HUES6 (cell line): Measurements from ENCODE around the gene NIN.
"Not testable (repeated sequence)": the region's sequence is repeated elsewhere in the genome, so short reads cannot be mapped to it uniquely, and the experiment has no call there.

Experiments
- H3K27ac ChIP-seq: 2 replicates; pipeline ENCODE4 v1.7.0; 2013; ENCODE audit warnings: low read depth, mild to moderate bottlenecking, low read length, inconsistent platforms
- H3K27me3 ChIP-seq: 2 replicates; pipeline ENCODE4 v1.6.1; 2013; ENCODE audit warnings: low read length; ENCODE audit not compliant: control insufficient read depth, insufficient read depth
- H3K36me3 ChIP-seq: 2 replicates; pipeline ENCODE4 v1.6.1; 2013; ENCODE audit warnings: low read length; ENCODE audit not compliant: control insufficient read depth, insufficient read depth
- H3K4me1 ChIP-seq: 2 replicates; pipeline ENCODE4 v1.6.1; 2013; ENCODE audit warnings: low read length; ENCODE audit not compliant: control insufficient read depth, insufficient read depth
- H3K4me3 ChIP-seq: 2 replicates; pipeline ENCODE4 v1.5.1; 2013; ENCODE audit warnings: low read depth, low read length
- H3K9ac ChIP-seq: one replicate; pipeline ENCODE4 v1.6.1; 2013; ENCODE audit warnings: mild to moderate bottlenecking, low read length
- H3K9me3 ChIP-seq: 2 replicates; pipeline ENCODE4 v1.6.1; 2013; ENCODE audit warnings: low read depth, low read length; ENCODE audit not compliant: control insufficient read depth, insufficient read depth

NIN gene

GRCh38 chr14:50815058-50815457, 15.9 kb downstream of the NIN start:
- H3K4me3 ChIP-seq, H3K27ac ChIP-seq, H3K9me3 ChIP-seq, H3K36me3 ChIP-seq, H3K27me3 ChIP-seq, H3K9ac ChIP-seq: not testable (repeated sequence)
- H3K4me1 ChIP-seq = peaks cover 12% of the 10 kb centered on the region

GRCh38 chr14:50814161-50814560, 16.8 kb downstream of the NIN start:
- Histone ChIP-seq H3K4me1 (peaks cover 12% of the 10 kb centered on the region), H3K9me3 (0 out of 2 replicates have a peak, but pooled peaks cover 5% of the 10 kb centered on the region), H3K9ac (no peak overlapping the region), H3K27ac (no peak overlapping the region), H3K36me3 (no peaks in the 10 kb centered on the region; the same call in 1 of the 2 replicates), H3K27me3 (no peaks in the 10 kb centered on the region), H3K4me3 (no peak overlapping the region)

DNA sequence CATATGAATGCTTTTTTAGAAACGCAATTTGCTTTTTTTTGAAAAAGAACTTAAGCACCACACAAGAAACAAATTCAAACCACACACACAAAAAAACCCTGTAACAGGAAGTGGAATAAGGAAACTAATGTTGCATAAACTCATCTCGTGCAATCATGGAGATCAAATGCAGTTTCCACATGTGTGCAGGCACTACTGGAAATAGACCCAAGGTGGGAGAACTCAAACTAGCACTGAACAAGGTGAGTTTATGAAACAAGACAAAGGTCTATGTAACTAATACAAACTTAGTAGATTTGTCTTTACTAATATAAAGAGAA, 17.5 kb downstream of the NIN start:
- Histone ChIP-seq H3K9ac (no peak overlapping the region), H3K36me3 (no peaks in the 10 kb centered on the region; the same call in 1 of the 2 replicates), H3K27ac (no peak overlapping the region)

DNA sequence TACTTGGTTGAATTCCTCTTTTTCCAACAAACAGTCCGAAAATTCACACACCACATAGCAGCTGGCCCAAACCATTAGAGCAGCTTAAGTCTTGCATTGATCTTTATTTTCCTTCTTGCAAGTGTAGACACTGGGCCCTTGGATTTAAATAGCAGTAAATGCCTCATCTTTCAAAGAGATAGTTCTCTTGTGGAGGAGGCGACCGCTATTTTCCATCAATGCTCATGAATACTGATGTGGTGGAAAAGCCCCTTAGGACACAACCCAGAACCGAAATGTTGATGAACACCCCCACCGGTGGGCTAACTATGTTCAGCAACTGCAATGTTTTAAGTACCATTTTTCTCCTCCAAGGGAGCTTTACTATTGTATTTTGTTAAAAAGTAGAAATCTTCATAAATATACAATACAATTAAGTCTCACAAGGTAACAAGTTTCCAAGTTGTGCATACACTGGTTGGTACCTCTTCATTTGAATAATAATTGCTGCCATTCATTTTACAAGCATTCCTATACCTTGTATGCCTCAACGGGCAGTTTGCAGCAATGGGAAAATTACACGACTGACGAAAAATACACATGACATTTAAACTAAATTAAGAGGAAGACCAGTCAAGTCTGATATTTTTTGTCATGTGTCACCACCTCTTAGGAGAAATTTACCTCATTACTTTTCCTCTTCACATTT, 18.0 kb downstream of the NIN start:
- H3K4me3 ChIP-seq = no peak overlapping the region

More for the DNA sequence above, 17.5 kb downstream of the NIN start:
- Histone ChIP-seq H3K4me1 (peaks cover 13% of the 10 kb centered on the region), H3K27me3 (no peaks in the 10 kb centered on the region), H3K9me3 (0 out of 2 replicates have a peak, but pooled peaks cover 5% of the 10 kb centered on the region), H3K4me3 (no peak overlapping the region)

DNA sequence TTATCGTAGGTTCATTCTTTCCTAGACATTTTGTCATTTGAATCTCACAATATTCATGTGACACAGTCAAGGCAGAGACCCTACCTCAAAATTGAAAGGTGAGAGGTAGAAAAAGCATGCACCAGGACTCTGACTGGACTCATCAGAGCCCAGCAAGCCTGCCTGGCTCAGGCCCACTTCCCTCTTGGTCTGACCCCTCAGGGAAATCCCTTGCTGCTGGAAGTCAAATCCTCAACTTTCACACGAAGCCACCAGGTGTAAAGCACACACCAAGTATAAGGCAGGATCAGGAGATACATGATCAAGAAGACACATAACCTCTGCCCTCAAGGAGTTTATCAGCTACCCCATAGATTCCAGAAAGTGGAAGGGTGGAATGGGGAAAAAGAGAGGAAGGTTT, 18.8 kb downstream of the NIN start:
- Histone ChIP-seq H3K4me3 (no peak overlapping the region), H3K4me1 (peaks cover 20% of the 10 kb centered on the region), H3K9me3 (0 out of 2 replicates have a peak, but pooled peaks cover 5% of the 10 kb centered on the region), H3K27me3 (no peaks in the 10 kb centered on the region), H3K9ac (no peak overlapping the region), H3K36me3 (no peaks in the 10 kb centered on the region; the same call in 1 of the 2 replicates), H3K27ac (no peak overlapping the region)

More for the DNA sequence above, 18.0 kb downstream of the NIN start:
- Histone ChIP-seq H3K9me3 (0 out of 2 replicates have a peak, but pooled peaks cover 5% of the 10 kb centered on the region), H3K9ac (no peak overlapping the region), H3K27me3 (no peaks in the 10 kb centered on the region), H3K4me1 (peaks cover 18% of the 10 kb centered on the region), H3K36me3 (no peaks in the 10 kb centered on the region; the same call in 1 of the 2 replicates), H3K27ac (no peak overlapping the region)

DNA sequence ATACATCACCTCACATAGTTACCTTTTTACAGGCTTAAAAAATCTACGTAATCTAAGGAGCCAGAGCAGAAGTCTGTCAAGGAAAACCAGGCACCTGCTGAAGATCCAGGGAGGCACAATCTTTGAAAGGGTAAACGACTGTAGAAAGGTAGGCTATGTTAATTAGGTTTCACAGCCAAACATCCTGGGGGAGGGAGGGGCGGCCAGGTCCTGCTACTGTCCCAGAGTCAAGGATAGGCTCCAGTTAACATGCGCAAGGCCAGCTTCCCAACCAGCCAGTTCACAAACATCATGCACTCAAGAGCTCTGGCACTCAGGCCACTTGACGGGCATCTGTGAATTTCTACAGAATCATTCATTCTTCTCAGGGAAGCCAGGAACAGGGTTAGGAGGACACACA, 22.9 kb downstream of the NIN start:
- H3K27ac ChIP-seq = no peak overlapping the region
- no peak overlapping the region for H3K9ac ChIP-seq
- H3K4me3 ChIP-seq = no peak overlapping the region
- no peaks in the 10 kb centered on the region for H3K27me3 ChIP-seq
- H3K4me1 ChIP-seq = peaks cover 12% of the 10 kb centered on the region
- H3K36me3 ChIP-seq = peaks cover 9% of the 10 kb centered on the region; the same call in 1 of the 2 replicates
- no peaks in the 10 kb centered on the region for H3K9me3 ChIP-seq

- Histone ChIP-seq H3K27ac (no peak overlapping the region), H3K36me3 (peaks cover 9% of the 10 kb centered on the region; the same call in 1 of the 2 replicates), H3K9me3 (no peaks in the 10 kb centered on the region), H3K27me3 (no peaks in the 10 kb centered on the region), H3K4me1 (peaks cover 8% of the 10 kb centered on the region), H3K4me3 (no peak overlapping the region), H3K9ac (no peak overlapping the region)
Measured at GRCh38 chr14:50806241-50806933, 24.6 kb downstream of the NIN start.

GRCh38 chr14:50805396-50805795, 25.6 kb downstream of the NIN start:
- Histone ChIP-seq H3K27ac (no peak overlapping the region), H3K4me1 (peaks cover 8% of the 10 kb centered on the region), H3K4me3 (no peak overlapping the region), H3K9me3 (no peaks in the 10 kb centered on the region), H3K27me3 (no peaks in the 10 kb centered on the region), H3K9ac (no peak overlapping the region), H3K36me3 (peaks cover 9% of the 10 kb centered on the region; the same call in 1 of the 2 replicates)

GRCh38 chr14:50804181-50804721, 26.7 kb downstream of the NIN start:
- peaks cover 9% of the 10 kb centered on the region; the same call in 1 of the 2 replicates for H3K36me3 ChIP-seq
- H3K27ac ChIP-seq = no peak overlapping the region
- peaks cover 8% of the 10 kb centered on the region for H3K4me1 ChIP-seq

GRCh38 chr14:50801706-50802105, 29.3 kb downstream of the NIN start:
- Histone ChIP-seq H3K9me3 (no peaks in the 10 kb centered on the region), H3K27ac (no peak overlapping the region), H3K27me3 (no peaks in the 10 kb centered on the region), H3K4me1 (peaks cover 13% of the 10 kb centered on the region; the same call in 1 of the 2 replicates), H3K9ac (no peak overlapping the region), H3K36me3 (peaks cover 12% of the 10 kb centered on the region; the same call in 1 of the 2 replicates), H3K4me3 (no peak overlapping the region)

More at GRCh38 chr14:50804181-50804721, 26.7 kb downstream of the NIN start:
- Histone ChIP-seq H3K9me3 (no peaks in the 10 kb centered on the region), H3K9ac (no peak overlapping the region), H3K4me3 (no peak overlapping the region), H3K27me3 (no peaks in the 10 kb centered on the region)

DNA sequence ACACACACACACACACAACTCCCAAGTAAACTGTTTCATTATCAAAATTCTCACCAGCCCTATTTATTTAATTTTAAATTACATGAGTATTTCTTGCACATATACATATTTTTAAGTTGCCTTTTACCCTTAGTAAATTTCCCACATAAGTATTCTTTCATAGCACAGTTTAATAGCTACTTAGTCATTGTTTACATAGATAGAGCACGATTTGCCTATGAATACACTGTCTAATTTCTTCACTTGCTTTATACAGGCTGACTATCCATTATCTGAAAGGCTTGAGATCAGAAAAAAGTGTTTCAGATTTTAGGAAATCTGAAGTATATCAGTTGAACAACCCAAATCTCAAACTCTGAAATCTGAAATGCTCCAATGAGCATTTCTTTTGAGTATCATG, 30.9 kb downstream of the NIN start:
- Histone ChIP-seq H3K9ac (no peak overlapping the region), H3K27me3 (no peaks in the 10 kb centered on the region), H3K4me1 (peaks cover 14% of the 10 kb centered on the region; the same call in 1 of the 2 replicates), H3K27ac (no peak overlapping the region), H3K9me3 (no peaks in the 10 kb centered on the region), H3K4me3 (no peak overlapping the region), H3K36me3 (peaks cover 6% of the 10 kb centered on the region; the same call in 1 of the 2 replicates)
